ENCODE data around the gene DTNB.

The DTNB gene

GRCh38 chr2:25378731-25379490 is 294.5 kb downstream of the DTNB start:
- no peak for DNase-seq

GRCh38 chr2:25377822-25378421 is 295.5 kb downstream of the DTNB start:
- no peak for DNase-seq

- DNase-seq = peak; percentile 89 to 93
These were observed 296.4 kb downstream of the DTNB start for GRCh38 chr2:25376750-25377621.

- no peak for DNase-seq
These were observed 297.3 kb downstream of the DTNB start for GRCh38 chr2:25375989-25376545.

GRCh38 chr2:25375371-25375988 is 297.9 kb downstream of the DTNB start:
- no peak for DNase-seq

- DNase-seq = no peak
These were observed 298.6 kb downstream of the DTNB start for GRCh38 chr2:25374827-25375226.

GRCh38 chr2:25374411-25374810 is 299.0 kb downstream of the DTNB start:
- DNase-seq = no peak

GRCh38 chr2:25373269-25373981 is 300.0 kb downstream of the DTNB start:
- no peak for DNase-seq

- DNase-seq = no peak
These were observed 300.7 kb downstream of the DTNB start for GRCh38 chr2:25372405-25373268.

- DNase-seq = no peak
These were observed 301.8 kb downstream of the DTNB start for GRCh38 chr2:25371253-25372241.

GRCh38 chr2:25369876-25370275 is 303.5 kb downstream of the DTNB start:
- DNase-seq = no peak

GRCh38 chr2:25369439-25369838 is 303.9 kb downstream of the DTNB start:
- no peak for DNase-seq

GRCh38 chr2:25368660-25369059 is 304.7 kb downstream of the DTNB start:
- no peak for DNase-seq

GRCh38 chr2:25367296-25367695 is 306.1 kb downstream of the DTNB start:
- DNase-seq = no peak

- DNase-seq = no peak
These were observed 306.7 kb downstream of the DTNB start for GRCh38 chr2:25366629-25367028.

GRCh38 chr2:25365241-25365640 is 308.1 kb downstream of the DTNB start:
- no peak for DNase-seq

GRCh38 chr2:25363733-25364132 is 309.6 kb downstream of the DTNB start:
- no peak for DNase-seq

GRCh38 chr2:25362434-25363145 is 310.8 kb downstream of the DTNB start:
- DNase-seq = peak; percentile 39 to 54

- DNase-seq = peak; percentile 90 to 91
These were observed 311.3 kb downstream of the DTNB start for GRCh38 chr2:25362049-25362433.
